Skeletal muscle satellite cell (primary cell): ENCODE measurements around the gene FLT3.

Experiments
- H3K27me3 ChIP-seq: 2 replicates; pipeline ENCODE4 v1.7.0; 2013; ENCODE audit warnings: low read length; ENCODE audit not compliant: control insufficient read depth, insufficient read depth
- H3K36me3 ChIP-seq: 2 replicates; pipeline ENCODE4 v1.7.0; 2013; ENCODE audit warnings: mild to moderate bottlenecking, control low read depth, low read length; ENCODE audit not compliant: insufficient read depth
- H3K4me1 ChIP-seq: 2 replicates; pipeline ENCODE4 v1.7.0; 2013; ENCODE audit warnings: low read length; ENCODE audit not compliant: control insufficient read depth, insufficient read depth
- H3K4me2 ChIP-seq: 2 replicates; pipeline ENCODE4 v1.7.0; 2013; ENCODE audit warnings: mild to moderate bottlenecking, low read length
- H3K4me3 ChIP-seq: 2 replicates; pipeline ENCODE4 v1.7.0; 2013; ENCODE audit warnings: low read length
- H3K9ac ChIP-seq: 2 replicates; pipeline ENCODE4 v1.7.0; 2013; ENCODE audit warnings: mild to moderate bottlenecking, low read depth, low read length, moderate library complexity
- H3K9me3 ChIP-seq: replicated peaks from 2 replicates; pipeline ENCODE4 v1.7.0; 2013; ENCODE audit warnings: mild to moderate bottlenecking, control low read depth, low read length

The FLT3 gene

GRCh38 chr13:27976362-27977091 is 123.8 kb downstream of the FLT3 start:
- Histone ChIP-seq H3K4me2 (no peak overlapping the region), H3K4me3 (no peak overlapping the region), H3K9ac (no peak overlapping the region), H3K4me1 (no peaks in the 10 kb centered on the region), H3K36me3 (no peaks in the 10 kb centered on the region), H3K9me3 (no peaks in the 10 kb centered on the region), H3K27me3 (peaks cover 94% of the 10 kb centered on the region)

GRCh38 chr13:27975564-27976361 is 124.6 kb downstream of the FLT3 start:
- Histone ChIP-seq H3K4me3 (no peak overlapping the region), H3K9ac (no peak overlapping the region), H3K4me1 (no peaks in the 10 kb centered on the region), H3K4me2 (no peak overlapping the region), H3K9me3 (no peaks in the 10 kb centered on the region), H3K36me3 (no peaks in the 10 kb centered on the region), H3K27me3 (peaks cover 94% of the 10 kb centered on the region)

- H3K4me1 ChIP-seq, result no peaks in the 10 kb centered on the region
- H3K27me3 ChIP-seq, result peaks cover 94% of the 10 kb centered on the region
- no peak overlapping the region for H3K4me2 ChIP-seq
These were observed 126.3 kb downstream of the FLT3 start for GRCh38 chr13:27973961-27974662.

GRCh38 chr13:27973291-27973690 is 127.1 kb downstream of the FLT3 start:
- Histone ChIP-seq H3K4me2 (no peak overlapping the region), H3K36me3 (no peaks in the 10 kb centered on the region), H3K27me3 (peaks cover 95% of the 10 kb centered on the region), H3K9ac (no peak overlapping the region), H3K4me1 (no peaks in the 10 kb centered on the region), H3K9me3 (no peaks in the 10 kb centered on the region), H3K4me3 (no peak overlapping the region)

More at GRCh38 chr13:27973961-27974662, 126.3 kb downstream of the FLT3 start:
- Histone ChIP-seq H3K9ac (no peak overlapping the region), H3K9me3 (no peaks in the 10 kb centered on the region), H3K4me3 (no peak overlapping the region), H3K36me3 (no peaks in the 10 kb centered on the region)

- Histone ChIP-seq H3K36me3 (no peaks in the 10 kb centered on the region), H3K4me3 (no peak overlapping the region), H3K27me3 (peaks cover 98% of the 10 kb centered on the region), H3K9ac (no peak overlapping the region), H3K4me1 (no peaks in the 10 kb centered on the region), H3K4me2 (no peak overlapping the region), H3K9me3 (no peaks in the 10 kb centered on the region)
These were observed 127.9 kb downstream of the FLT3 start for GRCh38 chr13:27972478-27972820.

GRCh38 chr13:27971776-27972477 is 128.4 kb downstream of the FLT3 start:
- Histone ChIP-seq H3K27me3 (peaks cover 98% of the 10 kb centered on the region), H3K4me3 (no peak overlapping the region), H3K36me3 (no peaks in the 10 kb centered on the region), H3K9me3 (no peaks in the 10 kb centered on the region), H3K9ac (no peak overlapping the region), H3K4me1 (no peaks in the 10 kb centered on the region), H3K4me2 (no peak overlapping the region)

GRCh38 chr13:27971236-27971645 is 129.1 kb downstream of the FLT3 start:
- peaks cover 98% of the 10 kb centered on the region for H3K27me3 ChIP-seq
- H3K4me1 ChIP-seq, result no peaks in the 10 kb centered on the region

GRCh38 chr13:27970382-27971235 is 129.8 kb downstream of the FLT3 start:
- H3K27me3 ChIP-seq, result peaks cover 98% of the 10 kb centered on the region
- H3K4me1 ChIP-seq, result no peaks in the 10 kb centered on the region
- H3K4me2 ChIP-seq, result no peak overlapping the region
- H3K9ac ChIP-seq, result no peak overlapping the region
- no peaks in the 10 kb centered on the region for H3K9me3 ChIP-seq
- H3K4me3 ChIP-seq, result no peak overlapping the region
- no peaks in the 10 kb centered on the region for H3K36me3 ChIP-seq

More at GRCh38 chr13:27971236-27971645, 129.1 kb downstream of the FLT3 start:
- Histone ChIP-seq H3K36me3 (no peaks in the 10 kb centered on the region), H3K4me3 (no peak overlapping the region), H3K9ac (no peak overlapping the region), H3K4me2 (no peak overlapping the region), H3K9me3 (no peaks in the 10 kb centered on the region)

GRCh38 chr13:27969866-27970229 is 130.5 kb downstream of the FLT3 start:
- H3K27me3 ChIP-seq, result peaks cover 99% of the 10 kb centered on the region
- H3K4me1 ChIP-seq, result no peaks in the 10 kb centered on the region
- no peak overlapping the region for H3K4me2 ChIP-seq
- no peak overlapping the region for H3K9ac ChIP-seq
- H3K9me3 ChIP-seq, result no peaks in the 10 kb centered on the region
- no peaks in the 10 kb centered on the region for H3K36me3 ChIP-seq
- H3K4me3 ChIP-seq, result no peak overlapping the region

GRCh38 chr13:27969082-27969865 is 131.1 kb downstream of the FLT3 start, which contains the start of gene CDX2:
CDX2 (minus strand) TSS chr13:27969315; CDS start chr13:27969006, 309 bp downstream.
- Histone ChIP-seq H3K4me1 (no peaks in the 10 kb centered on the region), H3K4me2 (no peak within 1 kb of the TSS), H3K27me3 (peaks cover 98% of the 10 kb centered on the region), H3K9me3 (no peaks in the 10 kb centered on the region), H3K4me3 (no peak within 1 kb of the TSS), H3K36me3 (no peaks in the 10 kb centered on the region), H3K9ac (no peak within 1 kb of the TSS)
